ENCODE results near the gene GANAB.

DNA sequence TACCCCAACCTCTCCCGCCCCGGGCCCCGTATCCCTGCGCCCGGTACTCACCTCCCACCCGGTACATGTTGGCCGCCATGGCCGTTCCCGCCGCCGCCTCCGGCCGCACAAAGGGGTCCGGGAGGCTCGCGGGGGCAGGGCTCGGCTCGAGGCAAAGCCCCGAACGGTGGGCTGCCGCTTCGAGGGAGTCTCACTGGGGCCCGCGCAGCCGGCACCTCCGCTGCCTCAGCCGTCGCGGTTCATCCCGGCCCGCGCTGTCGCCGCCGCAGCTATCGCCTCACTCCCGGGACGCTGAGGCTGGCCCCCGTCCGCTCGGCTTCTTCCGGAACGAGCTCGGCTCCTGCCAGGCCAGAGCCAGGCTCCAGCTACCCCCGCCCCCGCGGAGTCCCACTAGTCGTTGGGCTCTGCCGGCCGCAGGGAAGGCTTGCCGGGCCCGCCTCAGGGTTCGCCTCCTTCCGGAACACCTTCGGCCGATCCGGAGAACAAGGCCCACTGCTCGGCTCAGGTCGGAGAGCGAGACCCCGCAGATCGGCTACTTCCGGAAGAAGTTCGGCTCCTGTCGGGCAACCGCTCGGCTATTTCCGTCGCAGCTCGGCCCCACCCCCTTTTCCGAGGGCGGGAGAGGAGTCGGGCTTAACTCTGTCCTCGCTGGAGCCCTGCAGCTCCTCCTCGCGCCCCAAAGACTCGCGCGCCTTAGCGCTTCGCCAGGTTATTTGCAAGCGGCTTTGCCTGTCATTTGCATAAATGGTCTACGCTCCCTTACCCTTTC, 44.9 kb downstream of the GANAB start, which contains the start of gene MTA2:
- TF ChIP-seq, protein P1, sequence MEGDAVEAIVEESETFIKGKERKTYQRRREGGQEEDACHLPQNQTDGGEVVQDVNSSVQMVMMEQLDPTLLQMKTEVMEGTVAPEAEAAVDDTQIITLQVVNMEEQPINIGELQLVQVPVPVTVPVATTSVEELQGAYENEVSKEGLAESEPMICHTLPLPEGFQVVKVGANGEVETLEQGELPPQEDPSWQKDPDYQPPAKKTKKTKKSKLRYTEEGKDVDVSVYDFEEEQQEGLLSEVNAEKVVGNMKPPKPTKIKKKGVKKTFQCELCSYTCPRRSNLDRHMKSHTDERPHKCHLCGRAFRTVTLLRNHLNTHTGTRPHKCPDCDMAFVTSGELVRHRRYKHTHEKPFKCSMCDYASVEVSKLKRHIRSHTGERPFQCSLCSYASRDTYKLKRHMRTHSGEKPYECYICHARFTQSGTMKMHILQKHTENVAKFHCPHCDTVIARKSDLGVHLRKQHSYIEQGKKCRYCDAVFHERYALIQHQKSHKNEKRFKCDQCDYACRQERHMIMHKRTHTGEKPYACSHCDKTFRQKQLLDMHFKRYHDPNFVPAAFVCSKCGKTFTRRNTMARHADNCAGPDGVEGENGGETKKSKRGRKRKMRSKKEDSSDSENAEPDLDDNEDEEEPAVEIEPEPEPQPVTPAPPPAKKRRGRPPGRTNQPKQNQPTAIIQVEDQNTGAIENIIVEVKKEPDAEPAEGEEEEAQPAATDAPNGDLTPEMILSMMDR (conservative IDR thresholded peaks at IDR 0.05; ENCODE audit: low read depth in 2 of 2) = no peak
- TF ChIP-seq EZH2 (IDR thresholded peaks at IDR 0.05; ENCODE audit: low read depth, unreplicated experiment) (no peak), EZH2phosphoT487 (IDR thresholded peaks at IDR 0.05; ENCODE audit: unreplicated experiment) (no peak), POLR2AphosphoS5 (IDR thresholded peaks at IDR 0.05; ENCODE audit: low read depth) (0 out of 2 replicates have a peak, but pooled peaks have one; percentile 11), CREB1 (CRISPR knock-in tag; IDR thresholded peaks at IDR 0.05; ENCODE audit: low read depth) (no peak), NANOG (IDR thresholded peaks at IDR 0.05; ENCODE audit: borderline replicate concordance) (no peak), ZNF114 (CRISPR knock-in tag; IDR thresholded peaks at IDR 0.05) (no peak), JUNB (IDR thresholded peaks at IDR 0.05; ENCODE audit: unreplicated experiment) (no peak), ZNF331 (CRISPR knock-in tag; IDR thresholded peaks at IDR 0.05; ENCODE audit: low read depth) (no peak), STAT1 (IDR thresholded peaks at IDR 0.05; ENCODE audit: unreplicated experiment) (no peak)
- TF ChIP-seq, protein P2, sequence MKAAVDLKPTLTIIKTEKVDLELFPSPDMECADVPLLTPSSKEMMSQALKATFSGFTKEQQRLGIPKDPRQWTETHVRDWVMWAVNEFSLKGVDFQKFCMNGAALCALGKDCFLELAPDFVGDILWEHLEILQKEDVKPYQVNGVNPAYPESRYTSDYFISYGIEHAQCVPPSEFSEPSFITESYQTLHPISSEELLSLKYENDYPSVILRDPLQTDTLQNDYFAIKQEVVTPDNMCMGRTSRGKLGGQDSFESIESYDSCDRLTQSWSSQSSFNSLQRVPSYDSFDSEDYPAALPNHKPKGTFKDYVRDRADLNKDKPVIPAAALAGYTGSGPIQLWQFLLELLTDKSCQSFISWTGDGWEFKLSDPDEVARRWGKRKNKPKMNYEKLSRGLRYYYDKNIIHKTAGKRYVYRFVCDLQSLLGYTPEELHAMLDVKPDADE (IDR thresholded peaks at IDR 0.05) = 0 out of 2 replicates have a peak, but pooled peaks have one; percentile 26
- TF ChIP-seq, protein P3, sequence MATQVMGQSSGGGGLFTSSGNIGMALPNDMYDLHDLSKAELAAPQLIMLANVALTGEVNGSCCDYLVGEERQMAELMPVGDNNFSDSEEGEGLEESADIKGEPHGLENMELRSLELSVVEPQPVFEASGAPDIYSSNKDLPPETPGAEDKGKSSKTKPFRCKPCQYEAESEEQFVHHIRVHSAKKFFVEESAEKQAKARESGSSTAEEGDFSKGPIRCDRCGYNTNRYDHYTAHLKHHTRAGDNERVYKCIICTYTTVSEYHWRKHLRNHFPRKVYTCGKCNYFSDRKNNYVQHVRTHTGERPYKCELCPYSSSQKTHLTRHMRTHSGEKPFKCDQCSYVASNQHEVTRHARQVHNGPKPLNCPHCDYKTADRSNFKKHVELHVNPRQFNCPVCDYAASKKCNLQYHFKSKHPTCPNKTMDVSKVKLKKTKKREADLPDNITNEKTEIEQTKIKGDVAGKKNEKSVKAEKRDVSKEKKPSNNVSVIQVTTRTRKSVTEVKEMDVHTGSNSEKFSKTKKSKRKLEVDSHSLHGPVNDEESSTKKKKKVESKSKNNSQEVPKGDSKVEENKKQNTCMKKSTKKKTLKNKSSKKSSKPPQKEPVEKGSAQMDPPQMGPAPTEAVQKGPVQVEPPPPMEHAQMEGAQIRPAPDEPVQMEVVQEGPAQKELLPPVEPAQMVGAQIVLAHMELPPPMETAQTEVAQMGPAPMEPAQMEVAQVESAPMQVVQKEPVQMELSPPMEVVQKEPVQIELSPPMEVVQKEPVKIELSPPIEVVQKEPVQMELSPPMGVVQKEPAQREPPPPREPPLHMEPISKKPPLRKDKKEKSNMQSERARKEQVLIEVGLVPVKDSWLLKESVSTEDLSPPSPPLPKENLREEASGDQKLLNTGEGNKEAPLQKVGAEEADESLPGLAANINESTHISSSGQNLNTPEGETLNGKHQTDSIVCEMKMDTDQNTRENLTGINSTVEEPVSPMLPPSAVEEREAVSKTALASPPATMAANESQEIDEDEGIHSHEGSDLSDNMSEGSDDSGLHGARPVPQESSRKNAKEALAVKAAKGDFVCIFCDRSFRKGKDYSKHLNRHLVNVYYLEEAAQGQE (IDR thresholded peaks at IDR 0.05; ENCODE audit: unreplicated experiment) = no peak
- TF ChIP-seq, protein P4, sequence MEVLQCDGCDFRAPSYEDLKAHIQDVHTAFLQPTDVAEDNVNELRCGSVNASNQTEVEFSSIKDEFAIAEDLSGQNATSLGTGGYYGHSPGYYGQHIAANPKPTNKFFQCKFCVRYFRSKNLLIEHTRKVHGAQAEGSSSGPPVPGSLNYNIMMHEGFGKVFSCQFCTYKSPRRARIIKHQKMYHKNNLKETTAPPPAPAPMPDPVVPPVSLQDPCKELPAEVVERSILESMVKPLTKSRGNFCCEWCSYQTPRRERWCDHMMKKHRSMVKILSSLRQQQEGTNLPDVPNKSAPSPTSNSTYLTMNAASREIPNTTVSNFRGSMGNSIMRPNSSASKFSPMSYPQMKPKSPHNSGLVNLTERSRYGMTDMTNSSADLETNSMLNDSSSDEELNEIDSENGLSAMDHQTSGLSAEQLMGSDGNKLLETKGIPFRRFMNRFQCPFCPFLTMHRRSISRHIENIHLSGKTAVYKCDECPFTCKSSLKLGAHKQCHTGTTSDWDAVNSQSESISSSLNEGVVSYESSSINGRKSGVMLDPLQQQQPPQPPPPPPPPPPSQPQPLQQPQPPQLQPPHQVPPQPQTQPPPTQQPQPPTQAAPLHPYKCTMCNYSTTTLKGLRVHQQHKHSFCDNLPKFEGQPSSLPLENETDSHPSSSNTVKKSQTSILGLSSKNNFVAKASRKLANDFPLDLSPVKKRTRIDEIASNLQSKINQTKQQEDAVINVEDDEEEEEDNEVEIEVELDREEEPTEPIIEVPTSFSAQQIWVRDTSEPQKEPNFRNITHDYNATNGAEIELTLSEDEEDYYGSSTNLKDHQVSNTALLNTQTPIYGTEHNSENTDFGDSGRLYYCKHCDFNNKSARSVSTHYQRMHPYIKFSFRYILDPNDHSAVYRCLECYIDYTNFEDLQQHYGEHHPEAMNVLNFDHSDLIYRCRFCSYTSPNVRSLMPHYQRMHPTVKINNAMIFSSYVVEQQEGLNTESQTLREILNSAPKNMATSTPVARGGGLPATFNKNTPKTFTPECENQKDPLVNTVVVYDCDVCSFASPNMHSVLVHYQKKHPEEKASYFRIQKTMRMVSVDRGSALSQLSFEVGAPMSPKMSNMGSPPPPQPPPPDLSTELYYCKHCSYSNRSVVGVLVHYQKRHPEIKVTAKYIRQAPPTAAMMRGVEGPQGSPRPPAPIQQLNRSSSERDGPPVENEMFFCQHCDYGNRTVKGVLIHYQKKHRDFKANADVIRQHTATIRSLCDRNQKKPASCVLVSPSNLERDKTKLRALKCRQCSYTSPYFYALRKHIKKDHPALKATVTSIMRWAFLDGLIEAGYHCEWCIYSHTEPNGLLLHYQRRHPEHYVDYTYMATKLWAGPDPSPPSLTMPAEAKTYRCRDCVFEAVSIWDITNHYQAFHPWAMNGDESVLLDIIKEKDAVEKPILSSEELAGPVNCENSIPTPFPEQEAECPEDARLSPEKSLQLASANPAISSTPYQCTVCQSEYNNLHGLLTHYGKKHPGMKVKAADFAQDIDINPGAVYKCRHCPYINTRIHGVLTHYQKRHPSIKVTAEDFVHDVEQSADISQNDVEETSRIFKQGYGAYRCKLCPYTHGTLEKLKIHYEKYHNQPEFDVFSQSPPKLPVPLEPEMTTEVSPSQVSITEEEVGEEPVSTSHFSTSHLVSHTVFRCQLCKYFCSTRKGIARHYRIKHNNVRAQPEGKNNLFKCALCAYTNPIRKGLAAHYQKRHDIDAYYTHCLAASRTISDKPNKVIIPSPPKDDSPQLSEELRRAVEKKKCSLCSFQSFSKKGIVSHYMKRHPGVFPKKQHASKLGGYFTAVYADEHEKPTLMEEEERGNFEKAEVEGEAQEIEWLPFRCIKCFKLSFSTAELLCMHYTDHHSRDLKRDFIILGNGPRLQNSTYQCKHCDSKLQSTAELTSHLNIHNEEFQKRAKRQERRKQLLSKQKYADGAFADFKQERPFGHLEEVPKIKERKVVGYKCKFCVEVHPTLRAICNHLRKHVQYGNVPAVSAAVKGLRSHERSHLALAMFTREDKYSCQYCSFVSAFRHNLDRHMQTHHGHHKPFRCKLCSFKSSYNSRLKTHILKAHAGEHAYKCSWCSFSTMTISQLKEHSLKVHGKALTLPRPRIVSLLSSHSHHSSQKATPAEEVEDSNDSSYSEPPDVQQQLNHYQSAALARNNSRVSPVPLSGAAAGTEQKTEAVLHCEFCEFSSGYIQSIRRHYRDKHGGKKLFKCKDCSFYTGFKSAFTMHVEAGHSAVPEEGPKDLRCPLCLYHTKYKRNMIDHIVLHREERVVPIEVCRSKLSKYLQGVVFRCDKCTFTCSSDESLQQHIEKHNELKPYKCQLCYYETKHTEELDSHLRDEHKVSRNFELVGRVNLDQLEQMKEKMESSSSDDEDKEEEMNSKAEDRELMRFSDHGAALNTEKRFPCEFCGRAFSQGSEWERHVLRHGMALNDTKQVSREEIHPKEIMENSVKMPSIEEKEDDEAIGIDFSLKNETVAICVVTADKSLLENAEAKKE (CRISPR knock-in tag; IDR thresholded peaks at IDR 0.05) = no peak

Data from GM23338 (cell line).